HepG2 (cell line): Measurements from ENCODE around the gene TBX6. TPM values are rescaled to one million over a fixed set of nuclear protein-coding genes. Genes with fewer than 3 reads are reported as not detected.

Experiments
- ATAD3A ChIP-seq: sonication (generic); formaldehyde crosslinking; IDR thresholded peaks from 2 replicates; pipeline ENCODE4 v1.4.0; 2020; ENCODE audit warnings: missing genetic modification reagents
- CREB1 ChIP-seq, 2 experiments: fragments of 450-650 bp in 1 of 2; IDR thresholded peaks; 2 replicates each; pipeline ENCODE4 v1.6.1; 2016 to 2017; ENCODE audit warnings: control low read depth in 1 of 2, mild to moderate bottlenecking in 1 of 2, missing compliant biosample characterization in 1 of 2, missing genetic modification characterization in 1 of 2
- DZIP1 ChIP-seq: sonication (generic); formaldehyde crosslinking; IDR thresholded peaks from 2 replicates; pipeline ENCODE4 v1.5.0; 2020; ENCODE audit warnings: mild to moderate bottlenecking, missing genetic modification reagents
- IRF2 ChIP-seq: IDR thresholded peaks from 2 replicates; pipeline ENCODE4 v1.6.1; 2018; ENCODE audit warnings: missing genetic modification reagents, missing compliant biosample characterization
- KLF13 ChIP-seq: sonication (generic); formaldehyde crosslinking; IDR thresholded peaks from 2 replicates; pipeline ENCODE4 v1.4.0; 2020; ENCODE audit warnings: mild to moderate bottlenecking, missing genetic modification reagents
- MEF2D ChIP-seq: sonication (generic); formaldehyde crosslinking; IDR thresholded peaks from 2 replicates; pipeline ENCODE4 v1.5.1; 2020; ENCODE audit warnings: mild to moderate bottlenecking, missing genetic modification reagents
- PCBP2 ChIP-seq: fragments of 200-400 bp; formaldehyde crosslinking; optimal IDR thresholded peaks from 2 replicates; pipeline ENCODE3; 2018; ENCODE audit warnings: low read length, low read depth; ENCODE audit not compliant: poor library complexity, severe bottlenecking
- PITX1 ChIP-seq: sonication (generic); formaldehyde crosslinking; IDR thresholded peaks from 2 replicates; pipeline ENCODE4 v1.5.1; 2020; ENCODE audit warnings: mild to moderate bottlenecking, missing genetic modification reagents
- RAD21 ChIP-seq: fragments of 450-650 bp; formaldehyde crosslinking; IDR thresholded peaks from 2 replicates; pipeline ENCODE4 v1.5.0; 2020; ENCODE audit warnings: mild to moderate bottlenecking
- THAP9 ChIP-seq: sonication (generic); formaldehyde crosslinking; IDR thresholded peaks from 2 replicates; pipeline ENCODE4; 2020; ENCODE audit warnings: missing genetic modification reagents, mild to moderate bottlenecking, borderline replicate concordance
- ZBTB33 ChIP-seq: sonication (generic); formaldehyde crosslinking; IDR thresholded peaks from 2 replicates; pipeline ENCODE4 v1.4.0; 2020; ENCODE audit warnings: missing genetic modification reagents
- ZMYM4 ChIP-seq: sonication (generic); formaldehyde crosslinking; IDR thresholded peaks from 2 replicates; pipeline ENCODE4 v1.8.1; 2023; ENCODE audit warnings: mild to moderate bottlenecking, missing genetic modification reagents
- ZNF160 ChIP-seq: sonication (generic); formaldehyde crosslinking; IDR thresholded peaks from 2 replicates; pipeline ENCODE4 v1.8.0; 2022; ENCODE audit warnings: mild to moderate bottlenecking, inconsistent platforms, missing genetic modification reagents
- ZNF567 ChIP-seq: sonication (generic); formaldehyde crosslinking; IDR thresholded peaks from 2 replicates; pipeline ENCODE4 v1.8.1; 2023; ENCODE audit warnings: mild to moderate bottlenecking, missing genetic modification reagents, borderline replicate concordance
- ZNF570 ChIP-seq: sonication (generic); formaldehyde crosslinking; IDR thresholded peaks from 2 replicates; pipeline ENCODE4 v1.4.0; 2020; ENCODE audit warnings: mild to moderate bottlenecking, missing genetic modification reagents, borderline replicate concordance
- ZNF777 ChIP-seq: sonication (generic); formaldehyde crosslinking; IDR thresholded peaks from 2 replicates; pipeline ENCODE4 v1.4.0; 2020; ENCODE audit warnings: missing genetic modification reagents
- ZSCAN29 ChIP-seq: sonication (generic); formaldehyde crosslinking; conservative IDR thresholded peaks from 2 replicates; pipeline ENCODE4 v1.4.0; 2020; ENCODE audit warnings: mild to moderate bottlenecking, missing genetic modification reagents
- polyA plus RNA-seq, 8 experiments: library from polyadenylated mRNA; depleted of rRNA in 3 of 8; stranded (reverse) in 7 of 8; unstranded in 1 of 8; fragments of >200 nt; fragmentation: Illumina TruSeq in 4 of 8; extraction: Trizol in 4 of 8; gene quantifications; 2 replicates each; pipeline versions ENCODE4 v1.2.1 to v1.2.3, GENCODE V29; 2011 to 2016; ENCODE audit warnings: low read depth in 4 of 8, missing spikeins in 1 of 8, mixed read lengths in 1 of 8; ENCODE audit not compliant: insufficient read depth in 1 of 8
- total RNA-seq, 5 experiments: library from RNA; depleted of rRNA; stranded (reverse); fragments of >200 nt; fragmentation: Illumina TruSeq; extraction: Trizol; gene quantifications; 2 replicates each; pipeline ENCODE4 v1.2.3, GENCODE V29; 2016; ENCODE audit warnings: low read depth in 1 of 5

Gene TBX6
- total and polyA plus RNA-seq, 2 of the 13 experiments (the other 11 are each of a cell fraction or from before 2014, with no cell fraction given): 0.24 to 0.42 TPM

- 0 out of 2 replicates have a peak, but pooled peaks have one; percentile 19 for TF ChIP-seq DZIP1 (CRISPR knock-in tag)
- peak; percentile 90 for TF ChIP-seq ZBTB33
- no peak for TF ChIP-seq ATAD3A (CRISPR knock-in tag)
- no peak for TF ChIP-seq IRF2
- TF ChIP-seq PCBP2: no peak
- peak; percentile 9; the same call in 1 of the 2 replicates for TF ChIP-seq PITX1 (CRISPR knock-in tag)
- TF ChIP-seq ZNF777: no peak
- 0 out of 2 replicates have a peak, but pooled peaks have one; percentile 13 for TF ChIP-seq ZNF160
- 0 out of 2 replicates have a peak, but pooled peaks have one; percentile 16 for TF ChIP-seq ZMYM4
- TF ChIP-seq MEF2D: peak; percentile 22; the same call in 1 of the 2 replicates
- no peak for TF ChIP-seq KLF13 (CRISPR knock-in tag)
- TF ChIP-seq ZNF567: 0 out of 2 replicates have a peak, but pooled peaks have one; percentile 55
- no peak for TF ChIP-seq THAP9 (CRISPR knock-in tag)
- TF ChIP-seq CREB1 (IDR thresholded peaks at IDR 0.05): no peak
- no peak for TF ChIP-seq CREB1 (CRISPR knock-in tag; IDR thresholded peaks at IDR 0.05)
- TF ChIP-seq RAD21: no peak
- TF ChIP-seq ZNF570: no peak
- no peak for TF ChIP-seq ZSCAN29 (CRISPR knock-in tag)
These were observed 24.8 kb downstream of the TBX6 start (continued) for GRCh38 chr16:30066761-30067583.
